Amniotic stem cell (primary cell): ENCODE results near the gene NDUFA13.

Experiments
- DNase-seq: peaks from one replicate; lab custom pipeline; 2025; lab: John Stamatoyannopoulos, UW

NDUFA13 gene

DNA sequence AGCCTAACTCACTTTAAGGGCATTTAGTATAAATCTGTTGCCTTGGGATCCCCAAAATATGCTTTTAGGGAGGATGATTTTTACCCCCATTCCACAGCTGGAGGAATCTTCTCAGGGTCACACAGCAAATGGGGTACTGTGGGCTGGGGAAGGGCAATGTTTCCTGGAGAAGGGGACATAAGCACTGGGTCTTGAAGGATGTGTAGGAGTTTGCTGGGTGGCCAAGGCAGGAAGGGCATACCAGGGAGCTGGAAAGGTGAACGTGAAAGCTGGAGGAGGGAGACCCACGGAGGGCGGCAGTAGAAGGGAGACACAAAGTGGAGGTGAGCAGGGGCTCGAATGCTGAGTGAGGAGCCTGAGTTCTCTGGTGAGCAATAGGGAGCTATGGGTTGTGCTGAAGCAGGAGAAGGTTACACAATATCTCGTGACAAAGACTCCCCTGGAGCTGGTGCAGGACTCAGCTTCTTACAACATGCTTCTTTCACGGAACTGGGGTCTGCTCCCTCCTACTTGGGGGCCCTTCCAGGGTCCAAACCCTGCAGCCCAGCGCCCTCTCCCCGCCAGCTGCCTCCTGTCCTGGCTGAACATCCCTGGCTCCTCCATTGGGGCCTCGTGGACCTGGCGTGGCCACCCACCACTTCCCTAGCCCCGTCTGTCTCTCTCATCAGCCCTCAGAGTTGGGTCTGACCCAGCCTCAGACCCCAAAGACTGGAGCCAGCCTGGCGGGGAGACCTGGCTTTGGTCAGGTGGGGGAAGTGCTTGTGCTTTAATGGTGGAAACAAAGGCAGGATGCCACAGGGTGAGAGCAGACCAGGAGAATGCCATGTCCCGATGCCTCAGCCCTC is 33.1 kb downstream of the NDUFA13 start:
- DNase-seq: no peak

DNA sequence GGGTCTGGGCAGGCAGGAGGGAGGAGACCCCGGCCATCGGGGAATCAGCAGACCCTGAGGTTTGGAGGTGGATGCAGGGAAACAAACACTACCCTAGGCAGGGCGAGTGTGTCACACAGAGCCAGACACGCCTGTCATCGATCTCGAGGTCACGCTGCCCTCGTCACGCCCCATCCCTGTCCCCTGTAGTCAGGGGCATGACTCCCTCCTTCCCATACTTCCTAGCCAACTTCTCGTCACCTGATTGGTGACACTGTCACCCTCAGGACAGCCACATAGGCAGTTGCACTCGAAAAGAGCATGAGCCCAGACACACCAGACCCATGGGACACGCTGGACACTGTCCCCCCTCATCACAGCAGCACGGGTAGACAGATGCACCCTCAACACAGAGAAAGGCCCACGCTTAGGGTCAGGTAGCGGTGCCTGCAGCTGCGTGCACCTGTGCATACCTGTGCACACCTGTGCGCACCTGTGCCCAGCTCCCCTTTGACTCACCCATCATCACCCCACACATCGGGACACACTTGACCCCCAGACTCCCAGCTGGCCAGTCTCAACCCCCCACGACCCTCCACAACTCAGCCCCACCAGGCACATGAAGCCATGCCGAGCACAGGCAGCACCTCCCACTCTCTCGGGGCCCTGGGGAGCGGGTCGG is 33.9 kb downstream of the NDUFA13 start:
- DNase-seq: no peak

DNA sequence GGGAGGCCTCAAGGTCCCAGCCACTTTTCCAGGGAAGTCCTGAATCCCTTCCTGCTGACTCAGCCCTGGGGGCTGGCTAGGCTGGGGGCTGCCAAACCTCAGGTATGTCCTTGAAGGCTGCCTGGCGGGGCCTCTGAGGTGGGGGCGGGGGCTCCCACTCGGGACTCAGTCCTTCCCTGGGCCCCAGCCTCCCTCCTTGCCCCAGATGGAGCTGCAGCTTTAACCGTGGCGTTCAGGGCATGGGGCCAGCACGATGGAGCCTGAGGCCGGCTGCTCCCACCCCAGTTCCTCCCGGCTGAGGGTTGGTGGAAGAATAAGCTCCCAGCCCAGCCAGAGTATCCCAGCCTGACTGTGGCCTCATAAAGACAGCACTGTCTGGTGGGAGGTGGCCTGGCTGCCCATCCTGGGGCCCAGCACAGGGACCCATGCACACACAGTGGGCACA is 34.5 kb downstream of the NDUFA13 start:
- no peak for DNase-seq

DNA sequence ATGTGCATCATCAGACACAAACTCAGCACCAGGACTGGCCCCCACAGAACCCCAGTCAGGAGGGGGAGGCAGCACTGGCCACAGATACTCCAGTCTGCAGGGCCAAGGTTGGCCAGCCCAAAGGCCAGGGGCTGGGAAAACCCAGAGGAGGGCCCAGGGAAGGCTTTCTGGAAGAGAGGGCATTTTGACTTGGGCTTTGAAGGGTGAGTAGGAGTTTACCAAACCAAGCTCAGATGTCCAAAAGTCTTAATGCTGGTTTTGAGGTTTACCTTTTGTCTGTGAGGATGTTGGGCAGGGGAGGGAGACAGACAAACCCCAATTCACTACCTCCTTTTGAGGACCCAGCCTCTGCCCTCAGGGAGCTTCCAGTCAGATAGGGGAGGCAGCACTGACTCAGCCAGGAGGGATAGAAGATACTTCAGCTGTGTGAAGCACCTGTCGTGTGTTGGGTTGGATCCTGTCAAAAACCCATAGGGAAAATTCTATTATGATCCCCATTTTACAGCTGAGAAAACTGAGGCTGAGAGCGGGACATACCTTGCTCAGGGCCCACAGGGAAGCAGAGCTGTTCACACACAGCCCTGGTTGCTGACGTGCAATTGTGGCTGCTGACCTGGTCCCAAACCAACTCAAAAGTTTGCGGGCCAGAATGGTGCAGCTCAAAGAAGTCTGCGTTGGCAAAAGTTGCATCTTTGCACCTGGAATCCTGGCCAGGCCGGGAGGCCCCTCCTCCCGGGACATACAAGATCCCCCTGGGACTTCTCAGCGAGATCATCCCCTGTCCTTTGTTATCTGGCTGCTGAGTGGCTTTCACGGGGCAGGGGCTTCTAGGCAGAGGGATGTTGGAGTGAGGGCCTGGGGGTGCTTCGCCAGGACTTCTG is 35.2 kb downstream of the NDUFA13 start:
- DNase-seq: no peak

DNA sequence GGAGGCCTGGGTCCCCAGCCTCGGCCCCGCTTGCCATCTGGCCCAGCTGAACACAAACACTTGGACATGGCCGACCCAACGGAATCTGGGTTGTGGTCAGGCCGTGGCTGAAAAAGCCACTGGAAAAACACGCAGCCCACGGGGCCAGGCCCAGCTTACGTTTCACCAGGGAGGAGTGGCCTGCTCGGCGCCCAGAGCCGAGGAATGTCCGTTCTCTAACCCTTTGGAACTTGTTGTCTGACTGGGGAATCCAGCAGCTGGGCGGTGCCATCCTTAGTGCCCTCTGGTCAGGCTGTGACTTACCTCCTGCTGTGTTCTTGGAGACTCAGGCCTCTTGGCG is 35.8 kb downstream of the NDUFA13 start:
- DNase-seq: no peak

DNA sequence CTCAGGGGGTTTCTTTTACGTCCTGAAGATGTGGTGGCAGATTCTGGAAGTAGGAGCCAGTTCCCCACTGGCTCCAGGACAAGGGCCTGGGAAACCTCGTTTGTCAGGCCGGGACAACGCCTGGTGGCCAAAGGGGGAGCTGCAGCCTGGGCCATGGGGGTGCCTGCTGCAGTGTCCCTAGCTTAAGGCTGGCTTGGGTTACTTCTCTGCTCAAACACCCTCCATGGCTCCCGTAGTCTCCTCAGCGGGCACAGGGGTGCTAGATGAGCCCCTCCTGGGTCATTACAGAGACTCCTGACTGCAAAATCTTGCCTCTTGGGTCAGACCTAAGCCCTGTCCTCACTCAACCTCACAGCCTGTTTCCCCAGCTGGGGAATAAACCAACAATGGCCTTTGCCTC is 36.8 kb downstream of the NDUFA13 start:
- no peak for DNase-seq

DNA sequence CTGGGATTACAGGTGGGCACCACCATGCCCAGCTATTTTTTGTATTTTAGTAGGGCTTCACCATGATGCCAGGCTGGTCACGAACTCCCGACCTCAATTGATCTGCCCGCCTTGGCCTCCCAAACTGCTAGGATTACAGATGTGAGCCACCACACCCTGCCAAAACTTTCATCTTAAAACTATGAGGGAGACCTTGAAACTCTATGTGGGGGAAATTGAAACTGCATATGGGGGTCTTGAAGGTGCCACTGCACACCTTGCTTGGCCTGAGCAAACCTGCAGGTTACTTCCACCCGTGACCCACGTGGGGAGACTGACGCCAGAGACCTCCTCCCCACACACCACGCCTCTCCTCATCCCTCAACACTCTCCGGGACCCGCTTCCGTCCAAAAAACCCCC is 37.6 kb downstream of the NDUFA13 start:
- DNase-seq: no peak

DNA sequence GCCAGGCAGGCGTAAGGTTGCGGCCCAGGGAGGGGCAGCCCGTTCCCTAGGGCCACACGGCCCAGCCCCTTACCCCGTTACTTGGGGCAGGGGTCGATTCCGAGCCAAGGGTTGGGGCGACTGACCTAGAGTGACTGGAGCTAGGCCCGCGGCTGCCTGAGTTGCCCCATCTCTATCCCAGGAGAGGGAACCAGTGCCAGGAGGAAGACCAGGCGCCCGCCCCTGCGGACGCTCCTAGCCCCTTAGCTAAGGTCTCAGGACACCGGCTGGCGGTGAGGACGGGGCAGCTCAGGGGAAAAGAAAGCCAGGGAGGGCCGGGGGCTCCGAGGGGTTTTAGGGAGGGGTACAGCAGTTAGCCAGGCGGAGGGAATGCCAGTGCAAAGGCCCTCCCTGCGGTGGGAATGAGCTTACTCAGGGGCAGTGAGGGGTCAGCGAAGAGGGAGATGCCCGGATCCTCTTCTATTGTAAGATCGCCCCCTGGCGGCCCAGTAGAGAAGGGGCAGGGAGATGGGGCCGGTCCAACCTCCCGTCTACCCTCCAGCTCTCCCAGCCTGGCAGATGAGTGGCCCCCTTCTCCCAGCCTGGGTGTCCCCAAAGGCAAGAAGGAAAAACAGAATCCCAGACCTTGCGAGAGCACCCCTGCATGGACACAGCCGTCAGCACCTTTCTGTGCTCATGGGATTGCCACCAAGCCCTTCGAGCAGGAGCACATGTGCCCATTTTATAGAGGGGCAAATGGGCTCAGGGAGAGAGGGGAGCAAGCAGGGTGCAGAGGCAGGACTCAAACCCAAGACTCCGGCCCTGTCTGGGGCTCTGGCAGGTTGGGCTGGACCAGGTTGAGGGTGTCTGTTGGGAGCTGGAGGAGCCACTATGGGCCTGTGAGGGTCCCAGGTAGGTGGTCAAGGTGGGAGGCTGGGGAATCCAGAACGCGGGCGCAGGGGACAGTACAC is 38.3 kb downstream of the NDUFA13 start:
- DNase-seq: no peak

DNA sequence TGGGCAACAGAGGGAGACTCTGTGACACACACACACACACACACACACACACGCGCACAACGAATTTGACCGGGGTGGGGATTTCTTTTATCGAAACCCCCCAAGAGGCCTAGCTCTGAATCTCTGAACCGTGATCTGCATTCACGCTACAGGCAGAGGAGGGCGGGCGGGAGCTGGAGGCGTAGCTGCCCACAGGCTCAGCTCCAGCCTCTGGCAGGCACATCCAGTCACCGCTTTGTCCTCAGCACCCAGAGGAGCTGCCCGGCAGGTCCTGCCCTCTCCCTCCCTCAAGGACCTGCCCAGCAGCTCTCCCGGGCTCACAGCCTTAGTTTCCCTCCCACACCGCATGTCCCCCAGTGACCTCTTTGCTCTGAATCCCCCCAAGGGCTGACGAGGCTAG is 42.0 kb downstream of the NDUFA13 start:
- DNase-seq: no peak

DNA sequence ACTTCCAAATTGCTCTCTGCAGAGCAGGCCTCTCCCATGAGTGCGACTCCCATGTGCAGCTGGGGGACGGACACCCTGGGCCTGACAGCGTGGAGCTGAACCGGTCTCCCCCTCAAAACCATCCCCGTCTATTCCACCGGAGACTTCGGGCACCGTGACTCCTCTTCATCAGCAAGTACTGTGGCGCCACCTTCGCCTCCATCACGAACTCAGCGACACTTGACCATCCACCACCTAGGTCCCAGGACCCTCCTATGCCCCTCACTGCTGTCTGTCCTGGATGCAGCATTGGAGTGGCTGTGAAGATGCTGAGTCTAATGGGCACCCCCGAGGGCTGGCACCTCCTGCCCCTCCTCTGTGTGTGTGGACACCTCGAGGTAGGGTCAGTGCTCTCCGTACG is 42.6 kb downstream of the NDUFA13 start:
- no peak for DNase-seq

DNA sequence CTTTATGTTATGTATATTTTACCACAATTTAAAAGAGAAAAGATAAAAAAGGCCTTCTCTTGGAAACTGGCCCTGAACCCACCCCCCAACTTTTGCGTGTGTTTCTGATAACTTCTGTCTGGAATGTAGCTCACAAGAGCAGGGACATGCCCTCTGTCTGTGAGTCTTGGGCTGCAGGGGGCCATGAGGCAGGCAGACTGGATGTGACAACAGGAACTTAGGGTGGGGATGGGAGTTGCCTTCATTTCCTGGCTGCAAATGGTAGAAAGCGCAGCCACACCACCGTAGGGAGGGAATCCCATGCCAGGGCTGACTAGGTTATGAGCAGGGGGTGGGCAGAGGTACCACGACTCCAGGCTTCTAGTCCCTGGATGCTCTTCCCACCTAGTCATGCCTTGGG is 43.9 kb downstream of the NDUFA13 start:
- DNase-seq: no peak

DNA sequence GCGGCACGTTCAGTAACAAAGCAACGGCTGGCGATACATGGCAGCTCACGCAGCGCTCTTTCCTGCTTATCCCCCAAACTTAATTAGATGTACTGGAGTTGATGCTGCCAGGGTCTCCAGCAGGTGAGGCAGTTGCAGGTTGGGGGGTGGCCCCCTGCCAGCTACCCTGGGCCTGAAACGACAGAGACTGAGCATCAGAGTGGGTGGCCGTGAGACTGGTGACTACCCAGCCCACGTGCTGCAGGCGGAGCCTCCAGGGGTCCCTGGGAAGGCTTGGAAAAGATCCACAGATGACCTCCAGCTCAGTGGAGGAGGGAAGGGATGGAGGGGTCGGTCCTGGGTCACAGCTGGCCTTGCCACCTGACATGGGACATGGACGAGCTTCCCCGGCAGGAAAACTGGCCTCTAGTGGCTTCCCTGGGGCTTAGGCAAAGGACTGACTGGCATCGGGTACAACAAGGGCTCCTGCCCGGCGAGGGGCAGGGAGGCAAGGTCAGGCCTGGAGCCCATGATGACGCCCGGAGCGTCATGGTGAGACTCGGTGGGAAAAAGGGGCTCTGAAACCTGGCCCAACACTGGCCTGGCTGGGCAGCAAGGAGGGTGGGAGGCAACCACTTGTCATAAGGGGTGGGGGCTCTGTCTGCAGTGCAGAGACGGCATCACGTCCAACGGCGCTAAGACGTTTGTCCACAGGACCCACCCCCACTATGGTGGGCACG is 46.1 kb downstream of the NDUFA13 start:
- DNase-seq: no peak

DNA sequence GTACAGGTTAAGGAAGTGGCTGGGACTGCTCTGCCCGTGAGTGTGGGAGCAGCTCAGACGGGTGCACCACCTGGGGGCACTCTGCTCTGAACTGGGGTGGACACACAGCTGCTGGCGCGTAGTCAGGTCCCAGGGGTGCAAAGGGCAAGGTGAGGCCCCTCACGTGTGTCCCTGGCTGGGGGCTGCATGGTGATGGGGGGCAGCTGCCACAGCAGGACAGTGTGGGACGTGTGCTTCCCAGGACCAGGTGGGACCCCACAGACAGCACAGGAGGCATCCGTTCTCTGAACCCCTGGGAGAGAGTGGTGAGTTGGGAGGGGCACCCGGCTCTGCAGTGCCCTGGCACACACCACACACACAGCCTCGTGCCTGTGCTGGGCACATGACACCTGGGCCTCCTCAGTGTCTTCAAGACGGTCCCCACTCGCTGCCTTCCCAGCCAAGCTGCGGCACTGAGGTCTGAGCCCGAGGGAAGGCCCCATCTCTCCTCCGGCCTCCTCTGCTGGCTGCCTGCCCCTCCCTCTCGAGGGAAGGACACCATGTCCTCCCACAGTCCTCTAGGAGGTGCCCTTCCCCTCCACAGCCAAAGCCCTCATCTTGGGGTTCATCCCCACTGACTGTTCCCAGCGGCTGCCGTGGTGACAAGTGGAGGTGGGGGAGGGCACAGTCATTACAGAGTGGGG is 46.8 kb downstream of the NDUFA13 start:
- no peak for DNase-seq

DNA sequence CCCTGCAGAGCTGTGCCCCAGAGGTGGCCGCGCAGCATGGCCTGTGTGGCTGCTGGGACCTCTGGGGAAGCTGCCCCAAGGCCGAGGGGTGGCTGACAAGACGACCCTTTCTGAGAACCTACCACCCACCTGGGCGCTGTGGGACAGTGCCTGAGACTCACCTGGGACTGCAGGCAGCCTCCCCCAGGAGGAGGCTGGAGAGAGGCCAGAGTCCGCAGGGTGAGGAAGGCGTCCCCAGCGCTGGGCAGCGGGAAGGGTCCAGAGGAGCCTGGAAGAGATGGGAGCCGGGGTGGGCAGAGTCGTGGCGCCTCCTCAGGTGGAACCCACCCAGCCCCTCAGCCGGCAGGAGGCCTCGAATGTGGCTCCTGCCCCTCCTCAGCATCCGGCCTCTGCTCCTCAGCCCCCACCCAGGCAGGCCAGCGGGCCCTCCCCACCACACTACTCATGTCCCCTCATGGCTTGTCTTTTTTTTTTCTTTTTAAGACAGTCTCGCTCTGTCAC is 47.4 kb downstream of the NDUFA13 start:
- DNase-seq: no peak

DNA sequence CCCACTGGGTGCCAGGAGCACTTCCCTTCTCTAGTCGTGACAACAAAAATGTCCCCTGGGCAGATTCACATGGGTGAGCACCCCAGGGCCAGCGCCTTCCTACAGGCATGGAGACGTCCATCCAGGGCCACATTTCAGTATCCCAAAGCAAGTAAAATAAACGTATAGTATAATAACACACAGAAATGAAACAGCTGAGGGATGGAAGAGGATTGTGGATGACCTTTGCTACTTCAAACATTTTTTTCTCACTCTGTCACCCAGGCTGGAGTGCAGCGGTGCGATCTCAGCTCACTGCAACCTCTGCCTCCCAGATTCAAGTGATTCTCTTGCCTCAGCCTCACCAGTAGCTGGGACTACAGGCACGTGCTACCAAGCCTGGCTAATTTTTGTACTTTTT is 50.3 kb downstream of the NDUFA13 start:
- no peak for DNase-seq

DNA sequence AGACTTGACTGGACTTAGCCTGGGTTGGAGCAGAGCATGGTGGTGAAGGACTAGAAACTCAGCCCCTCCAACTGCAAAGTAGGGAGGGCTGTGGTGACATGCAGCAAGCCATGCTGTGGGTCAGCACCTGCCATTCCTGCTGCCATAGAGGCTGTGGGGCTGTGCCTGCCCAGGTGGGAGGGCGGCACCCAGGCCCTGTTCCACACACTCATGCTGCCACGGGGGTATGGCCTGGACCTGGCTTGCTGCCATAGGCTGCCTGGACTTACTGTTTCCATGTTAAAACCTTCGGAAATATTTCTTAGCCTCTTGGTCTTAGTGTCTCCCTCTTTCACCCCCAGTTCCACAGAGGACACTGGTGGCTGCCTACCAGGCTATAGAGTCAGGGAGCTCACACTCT is 51.4 kb downstream of the NDUFA13 start:
- no peak for DNase-seq

DNA sequence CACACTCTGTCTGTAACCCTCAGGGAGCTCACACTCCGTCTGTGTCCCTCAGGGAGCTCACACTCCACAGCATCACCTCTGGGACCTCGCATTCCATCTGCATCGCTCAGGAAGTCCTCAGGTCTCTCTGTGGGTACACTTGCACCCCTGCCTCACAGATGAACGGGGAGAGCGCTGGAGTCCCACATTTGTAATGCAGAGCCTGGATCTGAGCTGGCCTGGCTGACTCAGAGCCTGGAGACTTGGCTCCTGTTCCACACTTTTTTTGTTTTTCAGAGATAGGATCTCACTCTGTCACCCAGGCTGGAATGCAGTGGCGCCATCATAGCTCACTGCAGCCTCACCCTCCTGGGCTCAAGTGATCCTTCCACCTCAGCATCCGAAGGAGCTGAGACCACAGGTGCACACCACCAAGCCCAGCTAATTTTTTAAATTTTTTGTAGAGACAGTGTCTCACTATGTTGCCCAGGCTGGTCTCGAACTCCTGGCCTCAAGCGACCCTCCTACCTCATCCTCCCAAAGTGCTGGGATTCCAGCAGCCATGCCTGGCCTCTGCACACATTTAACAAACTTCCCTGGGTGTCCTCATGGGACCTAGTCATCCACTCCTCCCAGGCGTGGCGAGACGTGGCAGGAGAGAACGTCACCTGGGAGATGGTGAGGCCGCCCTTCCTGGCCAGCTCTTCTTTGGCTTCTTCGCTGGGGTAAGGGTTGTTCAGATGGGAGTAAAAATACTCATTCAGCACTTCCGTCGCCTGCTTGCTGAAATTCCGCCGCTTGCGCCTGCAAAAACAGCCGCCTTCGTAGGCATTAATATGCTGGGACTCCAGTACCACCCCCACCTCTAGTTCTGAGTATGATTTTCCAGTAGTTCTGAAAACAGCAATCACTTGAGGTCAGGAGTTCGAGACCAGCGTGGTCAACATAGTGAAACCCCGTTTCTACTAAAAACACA is 53.1 kb downstream of the NDUFA13 start:
- DNase-seq: no peak

DNA sequence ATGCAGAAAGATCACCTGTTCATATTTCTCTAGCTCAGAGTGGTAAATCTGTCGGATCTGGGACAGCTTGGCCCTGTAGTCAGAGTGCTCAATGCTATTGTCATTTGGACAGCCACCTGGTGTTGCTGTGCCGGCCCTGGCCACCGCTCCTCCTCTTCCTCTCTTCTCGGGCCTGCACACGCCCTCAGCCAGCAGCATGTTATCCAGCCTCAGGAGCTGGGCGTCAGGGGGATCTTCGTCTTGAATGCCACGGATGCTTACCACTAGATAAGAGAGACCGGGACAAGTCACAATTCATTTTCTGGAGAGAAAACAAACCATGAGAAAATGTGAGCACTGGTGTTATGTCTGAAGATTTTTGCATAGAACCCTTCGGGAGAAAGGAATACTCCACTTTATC is 54.5 kb downstream of the NDUFA13 start:
- DNase-seq: no peak
